MCF 10A (cell line): ENCODE measurements around the gene RUVBL2. TPM values are rescaled to one million over a fixed set of nuclear protein-coding genes. Genes with fewer than 3 reads are reported as not detected.

ENCODE experiments used
- BruUV-seq: library from RNA; stranded (reverse); fragments of 400-500 nt; replicated peaks from 2 replicates; lab custom pipeline; 2021; lab: Mats Ljungman, UMichigan
- CTCF ChIA-PET: fragments of 300-600 bp; sonication (Branson Sonifier 250); formaldehyde crosslinking; extraction: SDS; loops from one replicate; lab custom pipeline; 2021; ENCODE audit warnings: antibody characterized with exemption, inconsistent platforms; lab: Yijun Ruan, JAX
- POLR2A ChIA-PET: fragments of 300-600, 350-650 bp; sonication (Branson Sonifier 250); formaldehyde crosslinking; extraction: SDS; loops from one replicate; lab custom pipeline; 2020; ENCODE audit warnings: antibody characterized with exemption, inconsistent platforms; lab: Yijun Ruan, JAX
- DNase-seq: peaks from one replicate; pipeline ENCODE4 v3.0.0-alpha.2; 2018; ENCODE audit not compliant: unreplicated experiment
- H3K27ac Mint-ChIP-seq: one replicate; pipeline ENCODE4 v1.8.0; 2022; ENCODE audit warnings: mild to moderate bottlenecking, low read depth, mixed read lengths; ENCODE audit not compliant: unreplicated experiment
- H3K27me3 Mint-ChIP-seq: one replicate; pipeline ENCODE4 v1.8.0; 2022; ENCODE audit warnings: mixed read lengths; ENCODE audit not compliant: insufficient read depth, unreplicated experiment
- H3K36me3 Mint-ChIP-seq: one replicate; pipeline ENCODE4 v1.8.0; 2022; ENCODE audit warnings: mild to moderate bottlenecking, moderate library complexity, mixed read lengths; ENCODE audit not compliant: insufficient read depth, unreplicated experiment
- H3K4me1 Mint-ChIP-seq: one replicate; pipeline ENCODE4 v1.8.0; 2022; ENCODE audit warnings: mixed read lengths; ENCODE audit not compliant: insufficient read depth, unreplicated experiment
- H3K4me3 Mint-ChIP-seq: one replicate; pipeline ENCODE4 v1.8.0; 2022; ENCODE audit warnings: mild to moderate bottlenecking, moderate library complexity, mixed read lengths; ENCODE audit not compliant: unreplicated experiment
- H3K9me3 Mint-ChIP-seq: one replicate; pipeline ENCODE4 v1.8.0; 2022; ENCODE audit warnings: mixed read lengths; ENCODE audit not compliant: unreplicated experiment
- intact Hi-C: fragments of 100-400 bp; cut with micrococcal nuclease; formaldehyde crosslinking; loops from 2 replicates; pipeline ENCODE4 v1.14.1; 2022
- total RNA-seq: library from RNA; stranded (reverse); gene quantifications from 2 replicates; pipeline ENCODE4 v1.2.3, GENCODE V29; 2022
- TF ChIP-seq, protein P1 (sequence below): fragments of 200-600 bp; IDR thresholded peaks from one replicate; pipeline ENCODE4 v1.8.0; 2022; ENCODE audit warnings: antibody characterized with exemption, mild to moderate bottlenecking; ENCODE audit not compliant: unreplicated experiment

RUVBL2 gene
- total RNA-seq, 1 experiment from 2014 or later: 156 TPM

DNA sequence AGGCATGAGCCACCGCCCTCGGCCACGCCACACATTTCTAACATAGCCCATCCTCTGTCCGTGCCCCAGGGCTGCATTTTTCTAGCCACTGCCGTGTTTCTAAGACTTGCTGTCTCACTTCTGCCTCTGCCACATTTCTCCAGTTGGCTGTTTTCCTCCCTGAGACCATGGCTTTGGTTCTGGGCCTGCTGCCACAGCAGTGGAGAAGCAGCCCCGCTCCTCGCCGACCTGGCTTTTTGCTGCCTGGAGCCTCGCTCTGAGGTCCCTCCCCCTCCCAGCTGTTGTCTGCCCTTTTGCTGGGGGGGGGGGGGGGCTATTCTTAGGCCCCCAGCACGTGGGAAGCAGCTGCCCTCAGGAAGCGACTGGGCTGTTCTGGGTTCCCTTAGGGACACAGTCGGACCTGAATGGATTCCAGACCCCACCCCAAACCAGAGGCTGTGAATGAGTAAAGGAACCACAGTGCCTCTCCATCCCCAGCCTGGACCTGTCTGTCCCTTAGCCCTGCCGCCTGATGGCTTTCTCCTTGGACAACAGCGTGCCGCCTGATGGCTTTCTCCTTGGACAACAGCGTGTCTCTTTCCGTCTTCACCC lies 3.9 kb upstream of the RUVBL2 start:
- TF ChIP-seq, protein P1, sequence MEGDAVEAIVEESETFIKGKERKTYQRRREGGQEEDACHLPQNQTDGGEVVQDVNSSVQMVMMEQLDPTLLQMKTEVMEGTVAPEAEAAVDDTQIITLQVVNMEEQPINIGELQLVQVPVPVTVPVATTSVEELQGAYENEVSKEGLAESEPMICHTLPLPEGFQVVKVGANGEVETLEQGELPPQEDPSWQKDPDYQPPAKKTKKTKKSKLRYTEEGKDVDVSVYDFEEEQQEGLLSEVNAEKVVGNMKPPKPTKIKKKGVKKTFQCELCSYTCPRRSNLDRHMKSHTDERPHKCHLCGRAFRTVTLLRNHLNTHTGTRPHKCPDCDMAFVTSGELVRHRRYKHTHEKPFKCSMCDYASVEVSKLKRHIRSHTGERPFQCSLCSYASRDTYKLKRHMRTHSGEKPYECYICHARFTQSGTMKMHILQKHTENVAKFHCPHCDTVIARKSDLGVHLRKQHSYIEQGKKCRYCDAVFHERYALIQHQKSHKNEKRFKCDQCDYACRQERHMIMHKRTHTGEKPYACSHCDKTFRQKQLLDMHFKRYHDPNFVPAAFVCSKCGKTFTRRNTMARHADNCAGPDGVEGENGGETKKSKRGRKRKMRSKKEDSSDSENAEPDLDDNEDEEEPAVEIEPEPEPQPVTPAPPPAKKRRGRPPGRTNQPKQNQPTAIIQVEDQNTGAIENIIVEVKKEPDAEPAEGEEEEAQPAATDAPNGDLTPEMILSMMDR: no peak
- peaks cover 27% of the 10 kb centered on the region for H3K4me1 Mint-ChIP-seq
- intact Hi-C loops: loop anchor here (10.0 kb wide), 1 partner anchor 235 kb away; no protein-coding TSS in a partner anchor
- H3K36me3 Mint-ChIP-seq: peaks cover 65% of the 10 kb centered on the region
- H3K9me3 Mint-ChIP-seq: no peaks in the 10 kb centered on the region
- ChIA-PET CTCF (interaction anchor here (1.3 kb wide), 1 partner anchor 18 kb away, joined by 3 read pairs; no protein-coding TSS in a partner anchor), POLR2A (interaction anchor here (1.0 kb wide), 1 partner anchor 24 kb away, joined by 4 read pairs; the partner anchor contains the start of gene FTL)
- no peaks in the 10 kb centered on the region for H3K27me3 Mint-ChIP-seq
- no TSS peak for BruUV-seq
- DNase-seq: no peak
- H3K4me3 Mint-ChIP-seq: no peak overlapping the region
- H3K27ac Mint-ChIP-seq: peak overlapping the region; percentile 75

DNA sequence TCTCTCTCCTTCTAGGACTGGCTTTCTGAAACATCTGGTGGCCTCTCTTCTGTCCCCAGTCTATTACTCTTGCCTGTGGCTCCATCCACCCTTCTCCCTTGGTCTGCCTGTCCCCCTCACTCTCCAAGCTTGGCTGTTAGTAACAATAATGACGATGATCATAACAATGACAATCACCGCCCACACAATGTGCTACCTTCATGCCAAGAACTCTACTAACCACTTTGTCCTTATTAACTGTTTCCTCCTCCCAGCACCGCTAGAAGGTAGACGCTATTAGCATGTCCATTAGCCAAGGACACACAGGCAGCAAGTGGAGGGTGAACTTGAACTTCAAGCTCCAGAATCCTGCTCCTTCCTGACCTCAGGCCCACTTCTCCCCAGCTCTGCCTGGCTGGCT lies 3.3 kb upstream of the RUVBL2 start:
- POLR2A ChIA-PET: no interaction called here
- H3K27ac Mint-ChIP-seq: peak overlapping the region; percentile 75
- no peak overlapping the region for H3K4me3 Mint-ChIP-seq
- intact Hi-C loops: loop anchor here (10.0 kb wide), 1 partner anchor 234 kb away; no protein-coding TSS in a partner anchor
- no peaks in the 10 kb centered on the region for H3K27me3 Mint-ChIP-seq
- TF ChIP-seq, protein P1: no peak
- no peaks in the 10 kb centered on the region for H3K9me3 Mint-ChIP-seq
- CTCF ChIA-PET: interaction anchor here (0.6 to 1.3 kb wide), 4 partner anchors 19 to 202 kb away, joined by 3 to 5 read pairs (median 4); no protein-coding TSS in a partner anchor
- no TSS peak for BruUV-seq
- peaks cover 59% of the 10 kb centered on the region for H3K36me3 Mint-ChIP-seq
- H3K4me1 Mint-ChIP-seq: peaks cover 33% of the 10 kb centered on the region
- no peak for DNase-seq

DNA sequence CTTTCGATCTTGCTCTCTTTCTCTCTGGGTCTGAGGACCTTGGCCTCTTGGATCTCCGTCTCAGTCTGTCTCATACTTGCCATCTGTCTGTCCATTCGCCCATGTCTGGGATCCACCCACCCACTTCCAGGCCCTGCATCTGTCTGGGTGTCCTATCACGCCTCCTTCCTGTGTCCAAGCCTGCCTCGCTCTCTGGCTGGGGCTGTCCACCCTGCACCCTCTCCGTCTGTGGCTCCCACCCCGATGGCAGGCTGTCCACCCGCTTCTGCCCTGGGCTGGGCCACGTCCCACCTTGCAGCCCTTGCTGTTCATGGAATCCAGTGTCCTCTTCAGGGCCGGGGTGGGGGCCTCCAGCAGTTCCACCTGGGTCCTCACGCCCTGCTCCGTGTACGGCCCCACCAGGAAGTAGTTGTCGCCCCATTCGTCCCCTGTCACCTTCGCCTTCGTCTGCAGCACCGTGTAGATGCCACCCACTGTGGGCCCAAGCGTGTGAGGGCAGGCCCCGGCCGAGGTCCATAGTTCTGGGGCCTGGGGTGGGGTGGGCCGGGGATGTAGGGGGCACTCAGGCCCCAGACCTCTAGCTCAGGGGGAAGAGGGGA lies 2.6 kb upstream of the RUVBL2 start:
- peak overlapping the region; percentile 95 for H3K4me3 Mint-ChIP-seq
- peak overlapping the region; percentile 95 for H3K27ac Mint-ChIP-seq
- no TSS peak for BruUV-seq
- intact Hi-C loops: loop anchor here (10.0 kb wide), 1 partner anchor 234 kb away; no protein-coding TSS in a partner anchor
- ChIA-PET POLR2A (interaction anchor here (1.2 to 3.9 kb wide), 4 partner anchors 13 to 30 kb away, joined by 4 to 98 read pairs (median 42); partner anchors contain the start of gene FTL), CTCF (interaction anchor here (0.6 to 3.0 kb wide), 5 partner anchors 14 to 203 kb away, joined by 4 to 39 read pairs (median 5); no protein-coding TSS in a partner anchor)
- no peak for DNase-seq
- H3K9me3 Mint-ChIP-seq: no peaks in the 10 kb centered on the region
- peaks cover 34% of the 10 kb centered on the region for H3K4me1 Mint-ChIP-seq
- TF ChIP-seq, protein P1: no peak
- peaks cover 52% of the 10 kb centered on the region for H3K36me3 Mint-ChIP-seq
- no peaks in the 10 kb centered on the region for H3K27me3 Mint-ChIP-seq
